HG03064 (cell line): Measurements from ENCODE around the gene ARID1B.

Source experiments
- ATAC-seq: cut with Tn5 transposase; IDR thresholded peaks from one replicate; pipeline ENCODE4 v1.9.1; 2021; ENCODE audit warnings: low read depth; ENCODE audit not compliant: unreplicated experiment

Gene ARID1B

GRCh38 chr6:157246048-157246630, 469.0 kb downstream of the ARID1B start:
- ATAC-seq = no peak

GRCh38 chr6:157246771-157247484, 469.8 kb downstream of the ARID1B start:
- no peak for ATAC-seq

DNA sequence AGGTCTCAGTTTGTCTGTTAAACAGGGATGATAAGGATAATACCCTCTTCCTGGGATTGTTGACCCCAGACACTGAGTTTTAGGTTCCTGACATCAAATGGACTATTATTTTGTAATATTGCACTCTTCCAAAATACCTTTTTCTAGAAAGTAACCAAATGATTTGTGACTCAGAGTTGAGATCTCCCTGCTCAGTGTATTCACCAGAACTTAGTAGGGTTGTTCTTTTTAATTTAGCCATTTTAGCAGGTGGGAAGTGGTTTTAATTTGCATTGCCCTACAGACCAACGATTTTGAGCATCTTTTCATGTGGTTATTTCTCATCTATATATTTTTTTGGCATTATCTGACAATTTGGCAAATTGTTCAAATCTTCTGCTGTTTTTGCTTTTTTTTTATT, 471.1 kb downstream of the ARID1B start:
- ATAC-seq = no peak

GRCh38 chr6:157249826-157250225, 472.6 kb downstream of the ARID1B start:
- no peak for ATAC-seq

- ATAC-seq = no peak
These were observed 474.5 kb downstream of the ARID1B start for GRCh38 chr6:157251586-157252247.

- ATAC-seq = no peak
These were observed 475.8 kb downstream of the ARID1B start for GRCh38 chr6:157253017-157253416.

- ATAC-seq = no peak
These were observed 476.5 kb downstream of the ARID1B start for GRCh38 chr6:157253699-157254098.

DNA sequence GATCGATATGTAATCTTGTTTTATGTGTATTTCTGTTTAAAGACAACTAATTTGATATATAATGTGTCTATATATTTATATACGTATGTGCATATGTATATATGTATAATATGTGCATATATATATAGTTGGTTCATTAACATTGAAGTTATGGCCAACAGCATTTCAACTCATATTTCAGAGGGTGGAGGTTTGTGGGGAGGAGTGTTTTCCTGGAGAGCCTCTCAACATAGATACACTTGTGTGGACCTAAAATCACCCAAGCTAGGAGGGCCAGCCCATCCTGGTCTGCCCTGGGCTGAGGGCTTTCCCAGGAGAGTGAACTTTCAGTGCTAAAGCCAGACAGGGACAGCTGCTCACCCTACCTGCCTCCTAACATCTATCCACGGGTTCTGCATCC, 477.4 kb downstream of the ARID1B start:
- ATAC-seq = no peak

DNA sequence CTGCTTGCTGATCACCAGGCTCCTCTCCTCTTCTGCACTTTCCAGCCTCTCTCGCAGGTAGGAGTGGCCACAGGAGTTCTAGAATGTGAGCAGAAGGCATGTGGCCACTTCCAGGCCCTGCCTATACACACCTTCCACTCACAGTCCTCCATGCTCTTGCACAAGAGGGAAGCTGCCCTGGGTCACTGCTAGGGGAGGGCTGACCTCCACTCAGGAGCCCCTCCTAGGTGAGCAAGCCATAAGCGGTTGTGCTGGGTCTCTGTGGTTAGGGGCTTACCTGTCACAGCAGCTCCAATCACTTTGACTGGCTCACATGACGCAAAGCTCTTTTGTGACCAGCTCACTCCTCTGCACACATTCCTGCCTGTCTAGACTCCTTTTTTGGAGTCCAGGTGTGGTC, 477.9 kb downstream of the ARID1B start:
- ATAC-seq = no peak

- no peak for ATAC-seq
These were observed 481.7 kb downstream of the ARID1B start for GRCh38 chr6:157258878-157259277.

GRCh38 chr6:157259443-157259842, 482.3 kb downstream of the ARID1B start:
- ATAC-seq = no peak
